Heart right ventricle (tissue), 16 donors: Measurements from ENCODE around the gene SMYD4. TPM values are rescaled to one million over a fixed set of nuclear protein-coding genes. Genes with fewer than 3 reads are reported as not detected.

Experiments
- ATAC-seq, 8 donors: fragments of 200-7000 bp; cut with Tn5 transposase; one replicate each; pipeline ENCODE4 v1.9.1; 2020; ENCODE audit warnings: mild to moderate bottlenecking in 8 of 8, moderate library complexity in 8 of 8, moderate number of reproducible peaks in 1 of 8
- DNase-seq, 2 donors: peaks; one replicate each; pipeline ENCODE4 v3.0.0-alpha.2; 2020
- H3K27ac ChIP-seq, 10 donors: fragments of 200-600 bp; sonication (generic) in 2 of 10; one replicate each; pipeline versions ENCODE4 v1.5.0 to v1.8.0; 2020 to 2022; ENCODE audit warnings: mild to moderate bottlenecking in 3 of 10
- H3K27me3 ChIP-seq, 7 donors: fragments of 200-600 bp; one replicate each; pipeline ENCODE4 v1.8.0; 2021 to 2022; ENCODE audit warnings: mild to moderate bottlenecking in 2 of 7
- H3K36me3 ChIP-seq, 9 donors: fragments of 200-600 bp; sonication (generic) in 1 of 9; one replicate each; pipeline versions ENCODE4 v1.5.0 to v1.8.0; 2020 to 2022; ENCODE audit warnings: mild to moderate bottlenecking in 2 of 9
- H3K4me1 ChIP-seq, 9 donors: fragments of 200-600 bp; sonication (generic) in 1 of 9; one replicate each; pipeline versions ENCODE4 v1.5.0 to v1.8.0; 2020 to 2022; ENCODE audit warnings: mild to moderate bottlenecking in 4 of 9
- H3K4me3 ChIP-seq, 10 donors: fragments of 200-600 bp; sonication (generic) in 2 of 10; one replicate each; pipeline versions ENCODE4 v1.5.0 to v1.8.0; 2020 to 2022; ENCODE audit warnings: mild to moderate bottlenecking in 7 of 10, moderate library complexity in 2 of 10
- H3K9me3 ChIP-seq, 11 donors: fragments of 200-600 bp in 10 of 11; sonication (generic) in 2 of 11; one replicate each; pipeline versions ENCODE4 v1.5.0 to v1.8.0; 2013 to 2022; ENCODE audit warnings: mild to moderate bottlenecking in 2 of 11, control low read depth in 1 of 11, moderate library complexity in 1 of 11
- WGBS, 2 donors: extraction: QIAGEN DNeasy Blood & Tissue Kit; methylation state at CpG; one replicate each; pipeline ENCODE4 v1.1.7; 2013; ENCODE audit warnings: inconsistent platforms in 1 of 2; 5-methylcytosine and 5-hydroxymethylcytosine counted together
- intact Hi-C, 10 donors: fragments of 100-400 bp; cut with DNase I; formaldehyde crosslinking; loops; one replicate each; pipeline versions ENCODE4 v1.11.1 to v1.14.2; 2022
- polyA plus RNA-seq, 2 donors: library from polyadenylated mRNA; stranded (reverse); fragments of 200-250 nt; gene quantifications; one replicate each; pipeline ENCODE4 v1.2.3, GENCODE V29; 2013
- total RNA-seq, 10 donors: library from RNA; stranded (reverse); fragmentation: NEBNext Ultra II Directional in 3 of 10; extraction: Animal tissue kit (Norgen Biotek cat#: 25700) in 3 of 10; gene quantifications; one replicate each; pipeline versions ENCODE4 v1.2.1 to v1.2.4, GENCODE V29; 2021 to 2023
- TF ChIP-seq, protein P1 (sequence below), 9 donors: fragments of 200-600 bp; sonication (generic) in 2 of 9; IDR thresholded peaks; one replicate each; pipeline versions ENCODE4 v1.5.0 to v1.8.0; 2021 to 2022; ENCODE audit warnings: antibody characterized with exemption in 9 of 9, mild to moderate bottlenecking in 5 of 9, moderate library complexity in 1 of 9
- donor health status: Arrhythmogenic right ventricular cardiomyopathy.
- donor health status: ischemic (EF 13 %, LVEDD 7.1; RV severe dilation, severe dysfunction).
- donor health status: healthy with polysubstance abuse.
- donor health status: DM: no; HTN: yes; CAD: no.
- donor health status: DM: no; HTN: no; CAD: no.
- donor health status: ischemic (EF 25% LVEDD 6.9; RV normal size, moderate dysfunction).
- donor health status: ischemic (EF 25% LVEDD 5.7; RV mildly dilated, moderate dysfunction).
- donor health status: healthy.
- donor health status: DM: yes; HTN: yes; CAD: no.
- donor health status: Ischemic cardiomyopathy.
- donor health status: ischemic (EF 35%, LVEDD 5.7; RV mildly dilated, moderate dysfunction).
- donor health status: nonischemic (EF 11% LVEDD 7.7; RV severe dilation, severe dysfunction).
- donor health status: DM: yes; HTN: yes; CAD: no.
- donor health status: PGD.
- donor health status: ischemic (EF 29% LVEDD 5.4; RV normal size, mild dysfunction).
- donor health status: nonischemic (EF 23%, LVEDD 6.1; RV moderate dilation, normal function).

SMYD4 gene
- total and polyA plus RNA-seq, 12 donors, result 4.6 to 13.5 (median 8.9) TPM

DNA sequence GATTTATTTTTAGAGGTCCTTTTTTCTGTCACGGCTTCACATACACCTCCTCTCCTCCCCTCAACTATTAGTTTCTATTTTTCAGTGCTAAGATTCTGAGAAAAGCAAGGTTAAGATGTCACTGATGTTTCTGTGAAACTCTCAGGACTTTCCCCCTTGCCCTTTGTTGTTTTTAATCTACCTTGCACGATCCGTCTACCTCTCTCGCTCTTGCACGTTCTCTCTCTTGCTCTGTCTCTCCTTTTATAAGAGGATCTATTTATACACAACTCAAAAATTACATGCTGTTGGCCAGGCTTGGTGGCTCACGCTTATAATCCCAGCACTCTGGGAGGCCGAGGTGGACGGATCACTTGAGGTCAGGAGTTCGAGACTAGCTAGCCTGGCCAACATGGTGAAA lies 43.7 kb upstream of the SMYD4 start:
- TF ChIP-seq, protein P1, sequence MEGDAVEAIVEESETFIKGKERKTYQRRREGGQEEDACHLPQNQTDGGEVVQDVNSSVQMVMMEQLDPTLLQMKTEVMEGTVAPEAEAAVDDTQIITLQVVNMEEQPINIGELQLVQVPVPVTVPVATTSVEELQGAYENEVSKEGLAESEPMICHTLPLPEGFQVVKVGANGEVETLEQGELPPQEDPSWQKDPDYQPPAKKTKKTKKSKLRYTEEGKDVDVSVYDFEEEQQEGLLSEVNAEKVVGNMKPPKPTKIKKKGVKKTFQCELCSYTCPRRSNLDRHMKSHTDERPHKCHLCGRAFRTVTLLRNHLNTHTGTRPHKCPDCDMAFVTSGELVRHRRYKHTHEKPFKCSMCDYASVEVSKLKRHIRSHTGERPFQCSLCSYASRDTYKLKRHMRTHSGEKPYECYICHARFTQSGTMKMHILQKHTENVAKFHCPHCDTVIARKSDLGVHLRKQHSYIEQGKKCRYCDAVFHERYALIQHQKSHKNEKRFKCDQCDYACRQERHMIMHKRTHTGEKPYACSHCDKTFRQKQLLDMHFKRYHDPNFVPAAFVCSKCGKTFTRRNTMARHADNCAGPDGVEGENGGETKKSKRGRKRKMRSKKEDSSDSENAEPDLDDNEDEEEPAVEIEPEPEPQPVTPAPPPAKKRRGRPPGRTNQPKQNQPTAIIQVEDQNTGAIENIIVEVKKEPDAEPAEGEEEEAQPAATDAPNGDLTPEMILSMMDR (IDR thresholded peaks at IDR 0.05), result no peak

GRCh38 chr17:1872976-1873375 lies 43.3 kb upstream of the SMYD4 start:
- Histone ChIP-seq H3K27me3 (no peaks in the 10 kb centered on the region), H3K36me3 (peaks cover 0 to 89% (median 36%) of the 10 kb centered on the region in 9 donors), H3K9me3 (no peaks in the 10 kb centered on the region), H3K4me1 (peaks cover 0 to 7% (median 0%) of the 10 kb centered on the region in 9 donors), H3K27ac (peak overlapping the region in 2 of 10 donors; percentile 2 to 4), H3K4me3 (no peak overlapping the region)
- intact Hi-C loops, result loop anchor here in 1 of 10 donors (5.0 kb wide), 1 partner anchor 206 kb away; no protein-coding TSS in a partner anchor
- ATAC-seq, result no peak
- 63 to 79% methylated on average over 4 of the region's 4 CpGs for WGBS, 2 donors
- no peak for DNase-seq
- TF ChIP-seq, protein P1 (IDR thresholded peaks at IDR 0.05), result no peak

More for the DNA sequence above, 43.7 kb upstream of the SMYD4 start:
- ATAC-seq, result peak in 3 of 8 donors; percentile 18 to 55 (median 39)
- H3K27ac ChIP-seq, result peak overlapping the region in 2 of 10 donors; percentile 2 to 4
- 50 to 69% methylated on average over 9 of the region's 9 CpGs for WGBS, 2 donors
- no peaks in the 10 kb centered on the region for H3K27me3 ChIP-seq
- intact Hi-C loops, result loop anchor here in 1 of 10 donors (5.0 kb wide), 1 partner anchor 206 kb away; no protein-coding TSS in a partner anchor
- H3K9me3 ChIP-seq, result no peaks in the 10 kb centered on the region
- H3K36me3 ChIP-seq, result peaks cover 0 to 93% (median 36%) of the 10 kb centered on the region in 9 donors
- no peak overlapping the region for H3K4me3 ChIP-seq
- DNase-seq, result no peak
- H3K4me1 ChIP-seq, result peaks cover 0 to 10% (median 0%) of the 10 kb centered on the region in 9 donors

GRCh38 chr17:1872254-1872653 lies 42.6 kb upstream of the SMYD4 start:
- ATAC-seq, result no peak
- intact Hi-C loops, result loop anchor here in 1 of 10 donors (5.0 kb wide), 1 partner anchor 205 kb away; no protein-coding TSS in a partner anchor
- no peaks in the 10 kb centered on the region for H3K9me3 ChIP-seq
- TF ChIP-seq, protein P1 (IDR thresholded peaks at IDR 0.05), result no peak
- no peak for DNase-seq
- 95 to 96% methylated on average over 12 of the region's 12 CpGs for WGBS, 2 donors
- H3K27me3 ChIP-seq, result no peaks in the 10 kb centered on the region
- H3K4me3 ChIP-seq, result no peak overlapping the region
- H3K36me3 ChIP-seq, result peaks cover 0 to 86% (median 33%) of the 10 kb centered on the region in 9 donors
- H3K4me1 ChIP-seq, result peaks cover 0 to 6% (median 0%) of the 10 kb centered on the region in 9 donors
- no peak overlapping the region for H3K27ac ChIP-seq

GRCh38 chr17:1871756-1872155 lies 42.1 kb upstream of the SMYD4 start:
- H3K36me3 ChIP-seq, result peaks cover 0 to 84% (median 28%) of the 10 kb centered on the region in 9 donors
- DNase-seq, result no peak
- H3K27ac ChIP-seq, result no peak overlapping the region
- no peaks in the 10 kb centered on the region for H3K9me3 ChIP-seq
- H3K4me1 ChIP-seq, result peaks cover 0 to 6% (median 0%) of the 10 kb centered on the region in 9 donors
- H3K4me3 ChIP-seq, result no peak overlapping the region
- no peaks in the 10 kb centered on the region for H3K27me3 ChIP-seq
- WGBS, 2 donors, result 87 to 91% methylated on average over 5 of the region's 5 CpGs
- no peak for ATAC-seq
- intact Hi-C loops, result loop anchor here in 1 of 10 donors (5.0 kb wide), 1 partner anchor 204 kb away; no protein-coding TSS in a partner anchor
- TF ChIP-seq, protein P1 (IDR thresholded peaks at IDR 0.05), result no peak
